Activated CD8-positive, alpha-beta T cell treated with anti-CD3 and anti-CD28 coated beads for 36 hours (primary cell): ENCODE results near the gene FANCF. TPM values are rescaled to one million over a fixed set of nuclear protein-coding genes. Genes with fewer than 3 reads are reported as not detected.

Experiments
- ATAC-seq: fragments of 200-7000 bp; cut with Tn5 transposase; one replicate; pipeline ENCODE4 v1.10.0; 2021; ENCODE audit warnings: mild to moderate bottlenecking, moderate library complexity
- CTCF ChIA-PET: fragments of 350-600 bp; sonication (Branson Sonifier 250); formaldehyde crosslinking; loops from one replicate; lab custom pipeline; 2021; ENCODE audit warnings: antibody characterized with exemption; lab: Charles Lee
- POLR2A ChIA-PET: fragments of 350-600 bp; sonication (Branson Sonifier 250); formaldehyde crosslinking; loops from one replicate; lab custom pipeline; 2021; ENCODE audit warnings: antibody characterized with exemption; lab: Charles Lee
- DNase-seq: peaks from one replicate; pipeline ENCODE4 v3.0.0-alpha.2; 2020
- H3K27ac Mint-ChIP-seq: one replicate; pipeline ENCODE4 v1.8.0; 2021; ENCODE audit warnings: mild to moderate bottlenecking, mixed read lengths
- H3K27me3 Mint-ChIP-seq: one replicate; pipeline ENCODE4 v1.8.0; 2021; ENCODE audit warnings: mixed read lengths
- H3K36me3 Mint-ChIP-seq: one replicate; pipeline ENCODE4 v1.8.0; 2021; ENCODE audit warnings: low read depth, mixed read lengths
- H3K4me1 Mint-ChIP-seq: one replicate; pipeline ENCODE4 v1.8.0; 2021; ENCODE audit warnings: low read depth, mixed read lengths
- H3K4me3 Mint-ChIP-seq: one replicate; pipeline ENCODE4 v1.8.0; 2021; ENCODE audit warnings: mild to moderate bottlenecking, moderate library complexity, mixed read lengths
- H3K9me3 Mint-ChIP-seq: one replicate; pipeline ENCODE4 v1.8.0; 2021; ENCODE audit warnings: mixed read lengths
- intact Hi-C: fragments of 100-400 bp; cut with micrococcal nuclease; formaldehyde crosslinking; loops from one replicate; pipeline ENCODE4 v1.10.0; 2022
- total RNA-seq, 2 experiments: library from RNA; stranded (reverse); gene quantifications; one replicate each; pipeline ENCODE4 v1.2.3, GENCODE V29; 2021
- TF ChIP-seq, protein P1 (sequence below): fragments of 200-600 bp; IDR thresholded peaks from one replicate; pipeline ENCODE4 v1.8.0; 2022; ENCODE audit warnings: antibody characterized with exemption, mild to moderate bottlenecking

The FANCF gene
- total RNA-seq, 2 experiments from 2014 or later: 13.4 to 14.9 TPM

DNA sequence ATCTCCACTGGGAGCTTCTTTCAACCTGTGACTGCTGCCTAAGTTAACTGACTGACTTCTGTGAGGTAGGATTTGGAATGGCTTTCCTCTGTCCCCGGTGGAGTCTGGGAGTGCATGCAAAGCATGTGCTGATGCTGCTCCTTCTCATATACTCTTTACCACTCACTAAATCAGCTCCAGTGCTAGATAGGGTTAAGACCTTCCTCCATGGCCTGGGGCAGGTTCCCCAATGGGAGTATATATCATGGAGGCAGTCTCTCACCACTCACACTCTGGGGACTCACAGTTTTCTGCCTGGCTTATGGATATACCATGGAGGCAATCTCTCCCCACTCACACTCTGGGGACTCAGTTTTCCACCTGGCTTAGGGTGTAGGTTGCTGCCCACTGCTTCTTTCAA is 10.1 kb upstream of the FANCF start:
- Mint-ChIP-seq H3K27ac (no peak overlapping the region), H3K27me3 (no peaks in the 10 kb centered on the region), H3K4me3 (no peak overlapping the region), H3K4me1 (peaks cover 1% of the 10 kb centered on the region), H3K9me3 (no peaks in the 10 kb centered on the region), H3K36me3 (no peaks in the 10 kb centered on the region)
- ATAC-seq: peak; percentile 57
- no peak for DNase-seq
- ChIA-PET POLR2A (interaction anchor here (0.8 to 1.6 kb wide), 2 partner anchors 11 to 26 kb away, joined by 3 to 11 read pairs; partner anchors contain the start of gene FANCF), CTCF (interaction anchor here (1.9 kb wide), 1 partner anchor 11 kb away, joined by 6 read pairs; the partner anchor contains the start of gene FANCF)
- intact Hi-C loops: no loop called here
- TF ChIP-seq, protein P1, sequence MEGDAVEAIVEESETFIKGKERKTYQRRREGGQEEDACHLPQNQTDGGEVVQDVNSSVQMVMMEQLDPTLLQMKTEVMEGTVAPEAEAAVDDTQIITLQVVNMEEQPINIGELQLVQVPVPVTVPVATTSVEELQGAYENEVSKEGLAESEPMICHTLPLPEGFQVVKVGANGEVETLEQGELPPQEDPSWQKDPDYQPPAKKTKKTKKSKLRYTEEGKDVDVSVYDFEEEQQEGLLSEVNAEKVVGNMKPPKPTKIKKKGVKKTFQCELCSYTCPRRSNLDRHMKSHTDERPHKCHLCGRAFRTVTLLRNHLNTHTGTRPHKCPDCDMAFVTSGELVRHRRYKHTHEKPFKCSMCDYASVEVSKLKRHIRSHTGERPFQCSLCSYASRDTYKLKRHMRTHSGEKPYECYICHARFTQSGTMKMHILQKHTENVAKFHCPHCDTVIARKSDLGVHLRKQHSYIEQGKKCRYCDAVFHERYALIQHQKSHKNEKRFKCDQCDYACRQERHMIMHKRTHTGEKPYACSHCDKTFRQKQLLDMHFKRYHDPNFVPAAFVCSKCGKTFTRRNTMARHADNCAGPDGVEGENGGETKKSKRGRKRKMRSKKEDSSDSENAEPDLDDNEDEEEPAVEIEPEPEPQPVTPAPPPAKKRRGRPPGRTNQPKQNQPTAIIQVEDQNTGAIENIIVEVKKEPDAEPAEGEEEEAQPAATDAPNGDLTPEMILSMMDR: no peak

DNA sequence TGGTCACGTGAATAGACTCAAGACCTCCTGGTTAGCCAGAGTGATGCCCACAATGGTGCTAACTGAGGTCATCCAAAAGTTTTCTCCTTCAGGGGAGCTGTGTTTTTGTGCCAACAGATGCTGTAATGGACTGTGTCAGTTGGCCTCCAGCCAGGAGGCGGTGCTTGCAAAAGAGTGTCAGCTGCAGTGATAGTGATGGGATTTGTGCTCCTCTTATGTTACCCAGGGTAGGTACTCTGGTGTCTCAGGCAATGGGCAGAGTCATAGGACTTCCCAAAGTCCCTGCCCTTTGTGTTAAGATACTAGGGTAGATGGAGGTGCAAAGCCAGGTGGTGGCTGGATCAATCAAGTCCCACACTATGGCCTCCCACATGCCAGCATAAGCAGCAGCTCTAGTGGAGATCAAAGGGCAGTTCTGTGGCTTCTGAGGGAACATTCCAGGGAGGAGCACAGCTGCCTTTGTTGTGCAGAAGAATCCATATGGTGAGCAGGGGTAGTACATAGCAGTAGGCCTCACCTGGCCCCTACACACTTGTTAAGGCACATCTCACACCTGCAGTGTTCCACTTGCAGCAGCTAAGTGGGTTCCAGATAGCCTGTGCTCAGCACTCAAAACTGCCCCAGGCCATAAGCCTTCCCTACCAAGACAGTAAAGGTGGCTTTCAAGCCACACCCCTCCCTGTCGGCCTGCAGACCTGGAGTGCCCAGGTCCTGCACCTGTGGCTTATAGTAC is 9.4 kb upstream of the FANCF start:
- H3K9me3 Mint-ChIP-seq: no peaks in the 10 kb centered on the region
- H3K36me3 Mint-ChIP-seq: no peaks in the 10 kb centered on the region
- H3K27ac Mint-ChIP-seq: no peak overlapping the region
- intact Hi-C loops: no loop called here
- DNase-seq: peak; percentile 20
- no peaks in the 10 kb centered on the region for H3K27me3 Mint-ChIP-seq
- ChIA-PET POLR2A (interaction anchor here (0.8 to 1.6 kb wide), 2 partner anchors 10 to 27 kb away, joined by 3 to 11 read pairs; partner anchors contain the start of gene FANCF), CTCF (interaction anchor here (1.7 to 1.9 kb wide), 2 partner anchors 10 to 153 kb away, joined by 4 to 6 read pairs; partner anchors contain the start of gene FANCF)
- ATAC-seq: peak; percentile 35
- H3K4me3 Mint-ChIP-seq: no peak overlapping the region
- TF ChIP-seq, protein P1: no peak
- peaks cover 1% of the 10 kb centered on the region for H3K4me1 Mint-ChIP-seq

DNA sequence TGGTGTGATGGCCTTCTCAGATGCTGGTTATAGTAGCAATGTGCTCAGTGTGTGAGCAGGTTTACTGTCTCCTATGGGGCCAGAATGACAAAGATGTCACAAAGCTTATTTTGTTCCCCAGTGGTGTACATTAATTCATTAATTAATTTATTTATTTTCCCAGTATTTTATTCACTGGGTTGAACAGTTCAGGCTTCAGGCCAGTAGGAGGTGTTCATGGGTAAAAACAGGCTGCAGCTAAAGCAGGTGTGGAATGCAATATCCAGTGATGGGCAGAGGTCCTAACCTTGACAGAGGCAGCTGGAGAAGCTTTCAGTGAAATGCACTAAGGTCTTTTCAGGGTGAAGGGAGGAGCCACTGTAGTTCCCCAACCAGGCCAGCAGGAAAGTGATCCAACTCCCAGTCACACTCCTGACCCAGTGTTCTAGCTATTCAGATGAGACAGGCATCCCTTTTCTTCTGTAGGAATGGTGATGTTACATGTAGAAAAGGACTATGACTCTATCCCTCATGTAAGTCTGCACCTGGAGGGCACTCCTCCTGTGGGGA is 7.8 kb upstream of the FANCF start:
- Mint-ChIP-seq H3K9me3 (no peaks in the 10 kb centered on the region), H3K36me3 (no peaks in the 10 kb centered on the region), H3K27ac (no peak overlapping the region), H3K4me3 (no peak overlapping the region), H3K4me1 (peaks cover 1% of the 10 kb centered on the region), H3K27me3 (no peaks in the 10 kb centered on the region)
- TF ChIP-seq, protein P1: no peak
- ATAC-seq (no peak), DNase-seq (no peak)
- intact Hi-C loops: no loop called here
- ChIA-PET CTCF (interaction anchor here (0.9 to 1.7 kb wide), 2 partner anchors 24 to 154 kb away, joined by 4 to 5 read pairs; no protein-coding TSS in a partner anchor), POLR2A (interaction anchor here (0.9 kb wide), 1 partner anchor 8 kb away, joined by 3 read pairs; no protein-coding TSS in a partner anchor)

DNA sequence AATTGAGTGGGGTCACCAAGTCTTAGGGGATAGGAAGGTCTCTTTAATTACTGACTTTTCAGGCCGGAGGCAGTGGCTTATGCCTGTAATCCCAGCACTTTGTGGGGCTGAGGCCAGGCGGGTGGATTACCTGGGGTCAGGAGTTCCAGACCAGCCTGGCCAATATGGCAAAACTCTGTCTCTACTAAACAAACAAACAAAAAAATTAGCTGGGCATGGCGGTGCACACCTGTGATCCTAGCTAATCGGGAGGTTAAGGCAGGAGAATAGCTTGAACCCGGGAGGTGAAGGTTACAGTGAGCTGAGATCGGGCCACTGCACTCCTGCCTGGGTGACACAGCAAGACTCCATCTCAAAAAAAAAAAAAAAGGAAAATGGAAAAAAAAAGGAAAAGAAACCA is 1.8 kb upstream of the FANCF start:
- peaks cover 18% of the 10 kb centered on the region for H3K4me1 Mint-ChIP-seq
- H3K36me3 Mint-ChIP-seq: peaks cover 18% of the 10 kb centered on the region
- TF ChIP-seq, protein P1: no peak
- H3K4me3 Mint-ChIP-seq: no peak overlapping the region
- no peaks in the 10 kb centered on the region for H3K27me3 Mint-ChIP-seq
- no peak for DNase-seq
- no peak for ATAC-seq
- no peak overlapping the region for H3K27ac Mint-ChIP-seq
- ChIA-PET CTCF (no interaction called here), POLR2A (no interaction called here)
- intact Hi-C loops: no loop called here
- H3K9me3 Mint-ChIP-seq: no peaks in the 10 kb centered on the region
